22Rv1 (cell line): ENCODE results near the gene GPR141.

Experiments
- H3K27ac ChIP-seq: fragments of 450-650 bp; 2 replicates; pipeline ENCODE4 v1.5.1; 2017
- CTCF ChIP-seq: fragments of 450-650 bp; IDR thresholded peaks from 2 replicates; pipeline ENCODE4 v1.5.1; 2017; ENCODE audit warnings: mild to moderate bottlenecking
- ZFX ChIP-seq: fragments of 450-650 bp; IDR thresholded peaks from 2 replicates; pipeline ENCODE4 v1.6.1; 2017; ENCODE audit warnings: antibody characterized with exemption, borderline replicate concordance

Gene GPR141

GRCh38 chr7:37670436-37670835 is 13.1 kb upstream of the GPR141 start:
- TF ChIP-seq ZFX (no peak), CTCF (no peak)

GRCh38 chr7:37671876-37672275 is 11.7 kb upstream of the GPR141 start:
- TF ChIP-seq CTCF (no peak), ZFX (no peak)
- H3K27ac ChIP-seq, result no peak overlapping the region

More at GRCh38 chr7:37670436-37670835, 13.1 kb upstream of the GPR141 start:
- no peak overlapping the region for H3K27ac ChIP-seq

GRCh38 chr7:37672926-37673325 is 10.6 kb upstream of the GPR141 start:
- H3K27ac ChIP-seq, result no peak overlapping the region
- TF ChIP-seq ZFX, result no peak
- TF ChIP-seq CTCF, result no peak

- no peak for TF ChIP-seq CTCF
- no peak for TF ChIP-seq ZFX
- H3K27ac ChIP-seq, result no peak overlapping the region
Observed at GRCh38 chr7:37673523-37673922, 10.0 kb upstream of the GPR141 start.

GRCh38 chr7:37674531-37674930 is 9.0 kb upstream of the GPR141 start:
- TF ChIP-seq CTCF, result no peak
- TF ChIP-seq ZFX, result no peak
- no peak overlapping the region for H3K27ac ChIP-seq

GRCh38 chr7:37675749-37676148 is 7.8 kb upstream of the GPR141 start:
- H3K27ac ChIP-seq, result no peak overlapping the region
- TF ChIP-seq ZFX (no peak), CTCF (no peak)

- TF ChIP-seq ZFX, result no peak
- no peak for TF ChIP-seq CTCF
- no peak overlapping the region for H3K27ac ChIP-seq
Observed at GRCh38 chr7:37684927-37685326, 1.4 kb downstream of the GPR141 start.
